K562 (cell line): ENCODE results near the gene BCL11A. TPM values are rescaled to one million over a fixed set of nuclear protein-coding genes. Genes with fewer than 3 reads are reported as not detected.

Experiments
- ATAC-seq: fragments of 200-7000 bp; cut with Tn5 transposase; 3 replicates; pipeline ENCODE4 v1.9.1; 2020; ENCODE audit warnings: moderate library complexity
- BruUV-seq: library from RNA; stranded (reverse); fragments of 400-500 nt; replicated peaks from 2 replicates; lab custom pipeline; 2021; lab: Mats Ljungman, UMichigan
- CTCF ChIA-PET: fragments of 300-600 bp; formaldehyde crosslinking; extraction: SDS; loops from one replicate; lab custom pipeline; 2021; ENCODE audit warnings: low intra/inter-chr PET ratio; lab: Yijun Ruan, JAX
- POLR2A ChIA-PET: fragments of 300-600, 350-650 bp; sonication (Branson Sonifier 250); formaldehyde crosslinking; extraction: SDS; loops from one replicate; lab custom pipeline; 2021; ENCODE audit warnings: antibody characterized with exemption, inconsistent platforms; lab: Yijun Ruan, JAX
- DNase-seq, 4 experiments: peaks; one replicate each; pipeline versions ENCODE4 v3.0.0 to v3.0.0-alpha.2; 2011 to 2018; ENCODE audit warnings: low spot score in 3 of 4, mixed read lengths in 3 of 4; ENCODE audit errors: extremely low read depth in 1 of 4
- FAIRE-seq: peaks from 2 replicates; lab custom pipeline; 2011; peaks lifted over from hg19 to GRCh38; lab: Jason Lieb, UNC
- H2AFZ ChIP-seq: 2 replicates; pipeline ENCODE4 v1.6.0; 2011; ENCODE audit warnings: low read depth, low read length, control low read depth, inconsistent platforms
- H3K27ac ChIP-seq: fragments of 200-600 bp; 3 replicates; pipeline ENCODE4 v1.8.0; 2011; ENCODE audit warnings: low read depth, mild to moderate bottlenecking, control low read depth, inconsistent platforms, low read length, moderate library complexity, mixed read lengths; ENCODE audit errors: extremely low read depth
- H3K27me3 ChIP-seq, 2 experiments: fragments of 300-600 bp in 1 of 2; 2 replicates in 1 of 2; 3 replicates in 1 of 2; pipeline versions ENCODE4 v1.6.0 to v1.8.0; 2011; ENCODE audit warnings: inconsistent platforms in 2 of 2, low read length in 2 of 2, mild to moderate bottlenecking in 1 of 2, mixed read lengths in 1 of 2, moderate library complexity in 1 of 2; ENCODE audit not compliant: control insufficient read depth in 2 of 2, insufficient read depth in 2 of 2
- H3K36me3 ChIP-seq: fragments of 300-600 bp; 3 replicates; pipeline ENCODE4 v1.8.0; 2011; ENCODE audit warnings: mild to moderate bottlenecking, low read length, inconsistent platforms; ENCODE audit not compliant: control insufficient read depth, insufficient read depth
- H3K4me1 ChIP-seq, 2 experiments: fragments of 200-600 bp in 1 of 2; replicated peaks in 1 of 2; 2 replicates in 1 of 2; 3 replicates in 1 of 2; pipeline versions ENCODE4 v1.5.1 to v1.8.0; 2011; ENCODE audit warnings: inconsistent platforms in 2 of 2, low read length in 2 of 2, mild to moderate bottlenecking in 1 of 2, mixed read lengths in 1 of 2, moderate library complexity in 1 of 2; ENCODE audit not compliant: control insufficient read depth in 2 of 2, insufficient read depth in 2 of 2
- H3K4me2 ChIP-seq: 2 replicates; pipeline ENCODE4 v1.6.1; 2011; ENCODE audit warnings: low read length, control low read depth, inconsistent platforms, mixed read lengths; ENCODE audit not compliant: insufficient read depth
- H3K4me3 ChIP-seq: fragments of 200-600 bp; sonication (generic), shearing (Covaris generic); 2 replicates; pipeline ENCODE4 v1.5.1; 2016; ENCODE audit warnings: control low read depth, inconsistent platforms
- H3K79me2 ChIP-seq: fragments of 200-600 bp; 3 replicates; pipeline ENCODE4 v1.8.0; 2011; ENCODE audit warnings: low read length, inconsistent platforms; ENCODE audit not compliant: control insufficient read depth, insufficient read depth
- H3K9ac ChIP-seq, 2 experiments: 2 replicates each; pipeline versions ENCODE4 v1.6.0 to v1.6.1; 2011; ENCODE audit warnings: low read depth in 2 of 2, low read length in 2 of 2, control low read depth in 1 of 2, inconsistent platforms in 1 of 2, mild to moderate bottlenecking in 1 of 2, mixed read lengths in 1 of 2; ENCODE audit not compliant: insufficient read depth in 1 of 2
- H3K9me1 ChIP-seq: one replicate; pipeline ENCODE4 v1.6.0; 2011; ENCODE audit warnings: inconsistent platforms, mild to moderate bottlenecking, low read length, moderate library complexity; ENCODE audit not compliant: control insufficient read depth, insufficient read depth
- H3K9me3 ChIP-seq: replicated peaks from 2 replicates; pipeline ENCODE4 v1.5.1; 2011; ENCODE audit warnings: low read depth, low read length, inconsistent platforms; ENCODE audit not compliant: control insufficient read depth, insufficient read depth
- H4K20me1 ChIP-seq: replicated peaks from 2 replicates; pipeline ENCODE4 v1.6.1; 2011; ENCODE audit warnings: low read length, inconsistent platforms, mixed read lengths; ENCODE audit not compliant: control insufficient read depth, insufficient read depth
- BRCA1 ChIP-seq, 2 experiments: fragments of 450-650 bp in 1 of 2; sonication (generic) in 1 of 2; formaldehyde crosslinking in 1 of 2; IDR thresholded peaks; 2 replicates each; pipeline versions ENCODE4 v1.5.0 to v1.6.1; 2017 to 2020; ENCODE audit warnings: mild to moderate bottlenecking in 1 of 2, missing genetic modification reagents in 1 of 2
- CREB3L1 ChIP-seq: fragments of 450-650 bp; IDR thresholded peaks from 2 replicates; pipeline ENCODE4 v1.6.1; 2014; ENCODE audit warnings: low read depth, mild to moderate bottlenecking, moderate library complexity, borderline replicate concordance
- HLTF ChIP-seq: fragments of 450-650 bp; IDR thresholded peaks from 2 replicates; pipeline ENCODE4 v1.6.1; 2016
- KLF16 ChIP-seq: IDR thresholded peaks from 2 replicates; pipeline ENCODE4 v1.6.1; 2016; ENCODE audit warnings: antibody characterized with exemption
- RBM34 ChIP-seq: fragments of 200-400 bp; formaldehyde crosslinking; IDR thresholded peaks from 2 replicates; pipeline ENCODE4 v1.6.1; 2018; ENCODE audit warnings: low read length, borderline replicate concordance; ENCODE audit not compliant: insufficient read depth
- ZNF274 ChIP-seq: IDR thresholded peaks from 2 replicates; pipeline ENCODE4 v1.6.1; 2011; ENCODE audit warnings: low read depth, mild to moderate bottlenecking, low read length, moderate library complexity, borderline replicate concordance
- WGBS: fragments of 100-300 bp; shearing (Covaris generic); methylation state at CpG from one replicate; pipeline ENCODE4 v1.1.6; 2016; ENCODE audit warnings: low coverage, mixed read lengths; ENCODE audit not compliant: insufficient coverage; ENCODE audit errors: missing lambda C conversion rate; 5-methylcytosine and 5-hydroxymethylcytosine counted together
- in situ Hi-C: fragments of 300-500 bp; cut with MboI; formaldehyde crosslinking; loops from 4 replicates; pipeline ENCODE4 v1.15.0; 2018; ENCODE audit warnings: inconsistent platforms, mixed read lengths
- intact Hi-C: fragments of 100-400 bp; cut with micrococcal nuclease; formaldehyde crosslinking; loops from 2 replicates; pipeline ENCODE4 v1.14.2; 2022
- polyA plus RNA-seq, 8 experiments: library from polyadenylated mRNA; depleted of rRNA in 4 of 8; stranded (reverse) in 5 of 8; unstranded in 3 of 8; fragments of >200 nt; fragmentation: Nextera tagmentation in 2 of 8; fragmentation: Illumina TruSeq in 1 of 8; extraction: Ambion mirVana in 2 of 8; extraction: Trizol in 1 of 8; gene quantifications; 2 replicates each; pipeline versions ENCODE4 v1.2.1 to v1.2.3, GENCODE V29; 2011 to 2014; ENCODE audit warnings: inconsistent platforms in 1 of 8, missing spikeins in 1 of 8
- total RNA-seq, 7 experiments: library from RNA; depleted of rRNA in 6 of 7; stranded (reverse); fragments of >200 nt in 6 of 7; fragmentation: Illumina TruSeq in 2 of 7; extraction: Trizol in 2 of 7; gene quantifications; 2 replicates each; pipeline versions ENCODE4 v1.2.1 to v1.2.3, GENCODE V29; 2011 to 2021; ENCODE audit warnings: low replicate concordance in 1 of 7

Gene BCL11A
- total and polyA plus RNA-seq, 9 of the 15 experiments (the other 6 are each of a cell fraction or from before 2014, with no cell fraction given) = 0.13 TPM; not detected in 8

- H3K27me3 ChIP-seq = peaks cover 15 to 28% of the 10 kb centered on the region in 2 experiments; a peak in 4 of 5 replicates
- no peak overlapping the region for H3K27ac ChIP-seq
- BruUV-seq = no TSS peak
- no peaks in the 10 kb centered on the region for H3K9me3 ChIP-seq
- FAIRE-seq = no peak
- H2AFZ ChIP-seq = no peak overlapping the region
- in situ Hi-C loops = no loop called here
- H3K9ac ChIP-seq = no peak overlapping the region
- no peak for ATAC-seq
- intact Hi-C loops = no loop called here
- H3K4me1 ChIP-seq = peaks cover 0 to 17% of the 10 kb centered on the region in 2 experiments; a peak in 2 of 5 replicates
- WGBS = 0% methylated on average over 1 of the region's 2 CpGs
- no peaks in the 10 kb centered on the region; the same call in 1 of the 2 replicates for H4K20me1 ChIP-seq
- H3K79me2 ChIP-seq = no peaks in the 10 kb centered on the region
- TF ChIP-seq RBM34 (no peak), CREB3L1 (no peak), ZNF274 (no peak), BRCA1 (IDR thresholded peaks at IDR 0.05) (no peak), BRCA1 (CRISPR knock-in tag; IDR thresholded peaks at IDR 0.05) (no peak), HLTF (no peak), KLF16 (no peak)
- no peaks in the 10 kb centered on the region for H3K9me1 ChIP-seq
- ChIA-PET POLR2A (no interaction called here), CTCF (no interaction called here)
- no peak overlapping the region for H3K4me3 ChIP-seq
- H3K4me2 ChIP-seq = no peak overlapping the region
- no peaks in the 10 kb centered on the region for H3K36me3 ChIP-seq
- no peak for DNase-seq
These were observed 5.1 kb upstream of the BCL11A start for GRCh38 chr2:60558536-60558935.
